Muscle of leg (tissue), 11 donors: ENCODE measurements around the gene ASXL3. TPM values are rescaled to one million over a fixed set of nuclear protein-coding genes. Genes with fewer than 3 reads are reported as not detected.
A peak's percentile ranks its signal among the peaks of the same experiment; 100 is the strongest.

ENCODE experiments used
- DNase-seq: peaks from one replicate; pipeline ENCODE4 v3.0.0; 2013
- H3K27ac ChIP-seq: one replicate; pipeline ENCODE4 v1.5.1; 2013; ENCODE audit warnings: mild to moderate bottlenecking, low read length, control low read depth
- H3K27me3 ChIP-seq: one replicate; pipeline ENCODE4 v1.6.1; 2013; ENCODE audit warnings: low read length; ENCODE audit not compliant: control insufficient read depth, insufficient read depth
- H3K36me3 ChIP-seq: one replicate; pipeline ENCODE4 v1.6.1; 2013; ENCODE audit warnings: low read length; ENCODE audit not compliant: control insufficient read depth, insufficient read depth
- H3K4me1 ChIP-seq: one replicate; pipeline ENCODE4 v1.6.1; 2013; ENCODE audit warnings: low read length; ENCODE audit not compliant: control insufficient read depth, insufficient read depth
- H3K4me3 ChIP-seq: one replicate; pipeline ENCODE4 v1.5.1; 2013; ENCODE audit warnings: low read length, control low read depth
- H3K9me3 ChIP-seq: replicated peaks from 2 replicates; pipeline ENCODE4 v1.6.1; 2013; ENCODE audit warnings: low read depth, low read length; ENCODE audit not compliant: control insufficient read depth
- WGBS: methylation state at CpG from one replicate; pipeline ENCODE4 v1.1.5; 2013; ENCODE audit warnings: missing lambda C conversion rate; ENCODE audit not compliant: insufficient coverage; 5-methylcytosine and 5-hydroxymethylcytosine counted together
- polyA plus RNA-seq, 8 donors: library from polyadenylated mRNA; unstranded; fragments of 120-200 nt; gene quantifications; one replicate each; pipeline versions ENCODE4 v1.2.1 to v1.2.3, GENCODE V29; 2013; ENCODE audit warnings: inconsistent platforms in 1 of 8, low replicate concordance in 1 of 8; ENCODE audit not compliant: insufficient read length in 8 of 8, insufficient read depth in 1 of 8
- total RNA-seq: library from RNA; stranded (reverse); fragments of 120-200 nt; gene quantifications from one replicate; pipeline ENCODE4 v1.2.4, GENCODE V29; 2013

The ASXL3 gene
- total and polyA plus RNA-seq, 9 donors = 3.1 to 8.2 (median 4.0) TPM

DNA sequence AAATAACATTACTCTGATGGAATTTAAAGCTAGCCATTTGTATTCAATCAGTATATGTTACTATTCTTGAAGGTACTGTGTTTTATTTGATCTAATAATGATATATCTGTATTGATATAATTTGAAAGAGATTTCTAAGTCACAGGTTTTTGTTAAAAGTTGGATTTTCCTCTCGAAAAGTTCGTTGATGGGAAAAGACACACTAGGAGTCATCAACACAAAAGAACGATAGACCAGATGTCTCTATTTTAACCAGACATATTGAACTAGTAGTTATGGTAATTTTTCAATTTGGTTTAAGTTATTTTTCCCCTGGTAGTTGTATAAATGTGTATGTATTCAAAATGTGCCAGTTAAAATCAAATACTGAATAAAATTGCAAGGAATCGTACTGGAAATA is 2.5 kb downstream of the ASXL3 start:
- H3K27ac ChIP-seq = no peak overlapping the region
- H3K4me3 ChIP-seq = no peak overlapping the region
- no peaks in the 10 kb centered on the region for H3K9me3 ChIP-seq
- no peak for DNase-seq
- H3K27me3 ChIP-seq = peaks cover 6% of the 10 kb centered on the region
- WGBS = no CpG with 5 or more reads among the region's 4 CpGs
- H3K4me1 ChIP-seq = peaks cover 5% of the 10 kb centered on the region
- no peaks in the 10 kb centered on the region for H3K36me3 ChIP-seq

DNA sequence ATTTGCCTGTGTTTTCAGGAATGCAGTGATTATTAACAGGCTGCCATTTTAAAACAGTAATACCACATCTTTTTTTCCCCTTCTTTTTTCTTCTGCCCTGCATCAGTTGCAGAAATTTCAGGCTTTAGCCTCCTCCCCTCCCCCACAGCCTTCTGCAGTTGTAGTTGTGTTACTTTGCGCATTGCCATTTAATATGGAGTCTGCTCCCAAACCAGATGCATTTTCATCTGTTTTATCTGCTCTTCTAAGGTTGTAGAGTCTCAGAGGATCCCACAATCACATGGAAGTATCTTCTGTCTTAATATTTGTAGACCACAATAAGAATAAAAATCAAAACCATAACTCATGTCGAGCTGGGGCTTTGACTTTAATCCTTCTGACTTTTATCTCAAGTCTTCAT is 3.8 kb downstream of the ASXL3 start:
- no peaks in the 10 kb centered on the region for H3K36me3 ChIP-seq
- no peaks in the 10 kb centered on the region for H3K9me3 ChIP-seq
- H3K27ac ChIP-seq = no peak overlapping the region
- peaks cover 6% of the 10 kb centered on the region for H3K27me3 ChIP-seq
- H3K4me3 ChIP-seq = no peak overlapping the region
- H3K4me1 ChIP-seq = peaks cover 5% of the 10 kb centered on the region
- no peak for DNase-seq
- no CpG with 5 or more reads among the region's 2 CpGs for WGBS

DNA sequence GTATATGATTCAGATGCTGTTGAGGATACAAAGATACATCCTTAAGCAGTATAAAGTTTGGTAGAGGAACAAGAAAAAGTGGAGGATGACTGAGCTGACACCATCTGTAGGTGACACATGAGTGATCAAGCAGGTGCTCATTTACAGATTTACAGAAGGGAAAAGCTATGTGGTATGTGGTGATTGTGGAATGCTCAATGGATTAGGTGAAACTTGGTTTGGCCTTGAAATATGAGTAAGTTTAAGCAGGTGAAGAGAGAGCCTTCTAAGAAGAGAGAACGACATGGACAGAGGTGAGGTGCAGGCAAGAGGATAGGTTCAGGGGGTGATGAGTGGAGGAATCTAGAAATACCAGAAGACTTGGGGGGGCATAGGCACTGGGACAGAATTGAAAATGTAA is 5.9 kb downstream of the ASXL3 start:
- no peak overlapping the region for H3K4me3 ChIP-seq
- H3K36me3 ChIP-seq = no peaks in the 10 kb centered on the region
- H3K9me3 ChIP-seq = peaks cover 6% of the 10 kb centered on the region
- 54% methylated on average over 1 of the region's 1 CpG for WGBS
- no peaks in the 10 kb centered on the region for H3K27me3 ChIP-seq
- H3K27ac ChIP-seq = no peak overlapping the region
- H3K4me1 ChIP-seq = peaks cover 4% of the 10 kb centered on the region
- DNase-seq = no peak

DNA sequence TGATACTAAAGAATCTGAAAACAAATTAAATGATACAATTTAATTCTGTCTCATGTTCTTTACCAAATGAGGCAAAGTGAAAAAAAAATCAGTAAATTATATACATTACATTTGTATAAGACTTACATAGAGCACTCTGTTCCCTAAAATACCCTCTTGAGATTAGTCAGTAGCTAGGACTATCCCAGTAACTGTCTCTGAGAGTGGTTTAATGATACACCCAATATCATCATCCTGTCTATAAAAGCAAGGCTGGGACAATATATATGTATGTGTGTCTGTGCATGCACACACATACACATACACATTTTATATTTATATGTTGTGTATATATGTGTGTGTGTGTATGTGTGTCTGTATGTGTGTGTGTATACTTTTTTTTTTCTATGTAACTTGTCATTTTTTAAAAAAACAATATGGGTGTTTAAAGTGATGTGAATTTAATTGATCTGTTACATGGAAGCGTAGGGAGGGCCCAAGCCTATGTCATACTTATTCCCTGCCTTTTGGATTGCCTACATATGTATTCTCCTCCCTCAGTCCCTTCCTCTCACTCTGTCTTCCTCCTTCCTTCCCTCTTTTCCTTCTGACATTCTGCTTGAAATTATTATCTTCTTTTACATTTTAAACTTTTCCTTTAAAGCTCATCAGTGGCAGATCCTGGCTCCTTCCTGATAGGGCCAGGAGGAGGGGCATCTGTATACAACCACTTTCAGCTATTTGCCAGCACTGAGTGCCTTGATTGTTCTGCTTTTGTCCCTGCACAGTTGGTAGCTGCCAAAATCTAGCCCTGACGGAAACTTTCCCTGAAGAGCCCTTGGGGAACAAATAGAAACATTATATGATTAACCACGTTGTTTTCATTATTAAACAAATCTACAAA is 6.8 kb downstream of the ASXL3 start:
- Histone ChIP-seq H3K27me3 (no peaks in the 10 kb centered on the region), H3K4me3 (no peak overlapping the region), H3K4me1 (peaks cover 2% of the 10 kb centered on the region), H3K36me3 (no peaks in the 10 kb centered on the region), H3K9me3 (peaks cover 6% of the 10 kb centered on the region), H3K27ac (no peak overlapping the region)
- no peak for DNase-seq
- WGBS = no CpG with 5 or more reads among the region's 3 CpGs

DNA sequence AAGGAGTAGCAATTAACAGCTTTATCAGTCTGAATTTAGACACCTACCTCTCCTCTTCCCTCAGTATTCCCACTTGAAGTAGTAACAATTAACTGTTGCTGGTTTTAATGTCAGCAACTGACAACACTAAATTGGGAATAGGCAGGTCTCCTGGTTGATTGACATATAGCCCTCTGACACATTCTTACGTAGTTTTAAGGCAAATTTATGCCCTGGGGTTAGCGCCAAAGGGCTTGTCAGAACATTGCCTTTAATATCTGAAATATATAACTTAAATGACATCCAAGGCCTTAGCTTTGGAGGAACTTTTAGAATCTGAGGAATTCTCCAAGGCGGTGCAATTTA is 7.4 kb downstream of the ASXL3 start:
- H3K4me3 ChIP-seq = no peak overlapping the region
- no peaks in the 10 kb centered on the region for H3K27me3 ChIP-seq
- H3K4me1 ChIP-seq = peaks cover 2% of the 10 kb centered on the region
- H3K36me3 ChIP-seq = no peaks in the 10 kb centered on the region
- peaks cover 6% of the 10 kb centered on the region for H3K9me3 ChIP-seq
- no peak overlapping the region for H3K27ac ChIP-seq
- WGBS = no CpG with 5 or more reads among the region's 3 CpGs
- no peak for DNase-seq

DNA sequence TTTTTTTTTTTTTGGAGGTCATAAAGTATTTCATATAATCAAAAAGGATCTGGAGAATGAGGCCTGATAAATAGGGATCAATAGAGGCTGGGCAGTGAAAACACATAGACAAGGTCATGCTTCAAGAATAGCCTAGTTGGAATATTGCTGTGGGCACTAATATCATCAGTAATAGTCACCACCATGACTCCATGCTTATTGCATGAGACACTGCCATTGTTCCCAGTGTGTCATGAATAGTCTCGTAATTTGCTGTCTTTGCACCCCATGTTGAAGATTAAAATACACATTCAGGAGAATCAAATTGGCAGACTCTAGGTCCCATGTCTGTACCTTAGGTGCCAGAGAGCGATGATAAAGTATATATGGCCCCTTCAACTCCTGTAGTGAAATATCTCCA is 10.3 kb downstream of the ASXL3 start:
- no peak overlapping the region for H3K4me3 ChIP-seq
- peaks cover 4% of the 10 kb centered on the region for H3K4me1 ChIP-seq
- no peaks in the 10 kb centered on the region for H3K36me3 ChIP-seq
- WGBS = 100% methylated on average over 2 of the region's 2 CpGs
- no peak overlapping the region for H3K27ac ChIP-seq
- H3K27me3 ChIP-seq = no peaks in the 10 kb centered on the region
- peaks cover 6% of the 10 kb centered on the region for H3K9me3 ChIP-seq
- DNase-seq = no peak

DNA sequence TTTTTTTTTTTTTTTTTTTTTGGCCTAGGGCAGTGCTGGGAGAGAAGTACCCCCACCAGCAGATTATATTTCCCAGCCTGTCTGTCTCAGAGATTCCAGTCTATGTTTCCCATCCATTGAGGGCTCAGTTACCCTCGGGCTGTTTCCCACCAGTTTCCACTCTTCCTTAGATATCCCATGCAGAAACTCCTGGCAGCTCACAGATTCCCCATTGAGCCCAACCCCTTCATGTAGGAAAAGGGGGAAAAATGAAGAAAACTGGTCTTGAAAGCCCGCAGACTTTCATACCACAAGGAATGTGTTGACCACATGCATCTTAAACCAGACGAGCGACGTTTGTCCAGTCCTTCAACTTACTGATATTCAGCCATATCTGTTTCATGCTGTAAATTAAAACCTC is 15.2 kb downstream of the ASXL3 start:
- WGBS = 60% methylated on average over 1 of the region's 5 CpGs

DNA sequence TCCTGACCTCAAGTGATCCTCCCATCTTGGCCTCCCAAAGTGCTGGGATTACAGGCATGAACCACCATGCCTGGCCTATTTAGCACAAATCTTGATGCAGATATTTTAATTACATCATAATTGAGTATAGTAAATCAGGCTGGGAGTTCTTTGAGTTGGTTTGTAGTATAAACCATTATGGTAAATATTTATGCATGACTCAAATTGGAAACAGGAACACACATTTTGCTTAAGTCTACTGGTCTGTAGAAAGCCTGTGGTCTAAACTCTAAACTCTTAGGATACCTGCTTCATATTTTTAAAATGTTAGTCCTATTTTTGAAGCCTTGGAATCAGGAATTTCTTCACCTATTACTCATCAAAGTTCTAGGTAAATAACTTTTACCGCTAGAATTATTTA is 16.8 kb downstream of the ASXL3 start:
- H3K36me3 ChIP-seq = no peaks in the 10 kb centered on the region
- no CpG with 5 or more reads among the region's 1 CpG for WGBS
- no peaks in the 10 kb centered on the region for H3K27me3 ChIP-seq
- no peak for DNase-seq
- peaks cover 2% of the 10 kb centered on the region for H3K4me1 ChIP-seq
- H3K4me3 ChIP-seq = no peak overlapping the region
- H3K9me3 ChIP-seq = no peaks in the 10 kb centered on the region
- no peak overlapping the region for H3K27ac ChIP-seq

More for the DNA sequence above, 15.2 kb downstream of the ASXL3 start:
- peaks cover 2% of the 10 kb centered on the region for H3K9me3 ChIP-seq
- no peak overlapping the region for H3K27ac ChIP-seq
- H3K4me1 ChIP-seq = peaks cover 2% of the 10 kb centered on the region
- no peaks in the 10 kb centered on the region for H3K36me3 ChIP-seq
- no peaks in the 10 kb centered on the region for H3K27me3 ChIP-seq
- H3K4me3 ChIP-seq = no peak overlapping the region
- no peak for DNase-seq

DNA sequence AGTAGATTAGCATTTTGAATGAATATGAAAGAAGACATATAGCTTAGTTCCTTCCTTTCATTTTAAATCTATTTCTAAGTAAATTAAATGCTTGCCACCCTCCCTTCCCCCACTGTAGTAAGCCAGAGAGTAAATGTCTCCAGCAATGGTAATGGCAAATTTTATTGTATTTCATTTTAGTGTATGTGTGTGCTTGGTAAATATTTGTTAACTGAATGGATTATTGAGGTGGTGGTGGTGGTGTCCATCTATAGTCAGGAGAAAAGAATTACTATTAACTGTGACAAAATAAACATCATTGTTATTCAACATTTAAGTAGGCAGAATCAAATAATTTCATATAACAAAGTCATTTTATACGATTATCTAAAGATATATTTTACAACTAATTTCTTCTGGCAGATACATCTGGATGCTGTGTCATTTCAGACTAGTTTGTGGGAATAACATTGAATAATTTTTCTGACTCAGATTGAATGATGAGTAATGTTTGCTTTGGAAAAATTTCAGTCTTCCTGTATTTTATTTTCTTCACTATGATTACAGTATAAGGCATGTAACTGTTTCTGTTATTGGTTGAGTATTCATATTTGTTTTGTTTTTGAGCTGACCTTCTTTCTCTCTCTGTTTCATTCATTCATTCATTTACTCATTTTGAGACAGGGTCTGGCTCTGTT is 18.3 kb downstream of the ASXL3 start:
- WGBS = no CpG with 5 or more reads among the region's 1 CpG
- H3K4me3 ChIP-seq = no peak overlapping the region
- H3K27ac ChIP-seq = no peak overlapping the region
- H3K27me3 ChIP-seq = no peaks in the 10 kb centered on the region
- DNase-seq = peak; percentile 34
- no peaks in the 10 kb centered on the region for H3K9me3 ChIP-seq
- H3K4me1 ChIP-seq = peaks cover 2% of the 10 kb centered on the region
- no peaks in the 10 kb centered on the region for H3K36me3 ChIP-seq

DNA sequence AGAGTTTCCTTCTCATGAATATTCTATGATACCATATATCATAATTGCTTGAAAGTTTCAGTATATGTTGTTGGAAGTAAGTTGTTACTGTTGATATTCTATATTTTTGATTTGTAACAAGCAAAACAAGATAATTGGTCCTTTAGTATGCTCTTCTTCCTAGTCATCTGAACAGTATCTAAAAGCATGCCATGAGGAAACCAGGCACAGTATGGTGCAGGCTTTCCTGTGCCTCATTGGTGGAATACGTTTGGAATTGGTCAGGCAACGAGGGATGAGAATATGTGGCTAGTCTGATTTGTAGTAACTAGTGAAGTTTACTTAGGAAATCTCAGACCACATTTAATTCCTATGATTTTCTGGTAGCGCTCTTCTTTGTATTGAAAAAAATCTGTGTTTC is 22.8 kb downstream of the ASXL3 start:
- no peaks in the 10 kb centered on the region for H3K9me3 ChIP-seq
- no peak overlapping the region for H3K4me3 ChIP-seq
- no peak overlapping the region for H3K27ac ChIP-seq
- no CpG with 5 or more reads among the region's 3 CpGs for WGBS
- no peaks in the 10 kb centered on the region for H3K27me3 ChIP-seq
- no peak for DNase-seq
- H3K36me3 ChIP-seq = no peaks in the 10 kb centered on the region
- H3K4me1 ChIP-seq = no peaks in the 10 kb centered on the region
